ENCODE results near the gene CYP2A6.
A peak's percentile ranks its signal among the peaks of the same experiment; 100 is the strongest.
"Not testable (repeated sequence)": the region's sequence is repeated elsewhere in the genome, so short reads cannot be mapped to it uniquely, and the experiment has no call there.

The CYP2A6 gene

DNA sequence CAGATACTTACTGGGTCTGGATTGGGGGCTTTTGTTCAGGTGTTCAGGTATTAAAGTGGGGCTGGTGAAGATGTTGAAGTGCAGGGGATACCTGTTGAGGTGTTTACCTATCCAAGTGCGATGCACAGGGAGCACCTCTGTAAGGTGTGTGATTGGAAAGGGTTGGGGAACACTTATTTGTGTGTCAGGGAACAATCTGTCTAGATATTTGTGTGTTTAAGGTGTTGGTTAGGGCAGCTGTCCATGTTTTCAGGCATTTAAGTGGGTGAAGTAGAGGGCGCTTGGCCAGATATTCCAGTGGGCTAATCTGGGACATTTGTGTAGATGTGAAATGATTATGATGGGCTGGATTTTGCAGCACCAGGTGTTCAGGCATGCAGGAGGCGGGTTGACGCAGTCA is 29.1 kb upstream of the CYP2A6 start:
- H3K4me3 ChIP-seq (ENCODE audit: low read depth in 1 of 5, low read length in 5 of 5); H3K9me3 ChIP-seq (ENCODE audit: control insufficient read depth in 5 of 5, low read length in 5 of 5); H3K4me1 ChIP-seq (ENCODE audit: control insufficient read depth in 5 of 5, insufficient read depth in 5 of 5, low read length in 5 of 5); H3K9ac ChIP-seq (ENCODE audit: low read length in 5 of 5); H3K27ac ChIP-seq (ENCODE audit: low read depth, low read length); H3K27me3 ChIP-seq (ENCODE audit: control insufficient read depth in 5 of 5, insufficient read depth in 4 of 5, low read length in 5 of 5); H3K36me3 ChIP-seq (ENCODE audit: control insufficient read depth in 5 of 5, insufficient read depth in 5 of 5, low read length in 5 of 5): not testable (repeated sequence)

GRCh38 chr19:40875526-40875951 is 25.3 kb upstream of the CYP2A6 start:
- H3K4me3 ChIP-seq (ENCODE audit: low read depth in 1 of 5, low read length in 5 of 5) = peak overlapping the region in 1 of 5 donors; percentile 32
- not testable (repeated sequence) for H3K9ac ChIP-seq (ENCODE audit: low read length in 5 of 5); H3K27ac ChIP-seq (ENCODE audit: low read depth, low read length); H3K9me3 ChIP-seq (ENCODE audit: control insufficient read depth in 5 of 5, low read length in 5 of 5); H3K4me1 ChIP-seq (ENCODE audit: control insufficient read depth in 5 of 5, insufficient read depth in 5 of 5, low read length in 5 of 5); H3K36me3 ChIP-seq (ENCODE audit: control insufficient read depth in 5 of 5, insufficient read depth in 5 of 5, low read length in 5 of 5); H3K27me3 ChIP-seq (ENCODE audit: control insufficient read depth in 5 of 5, insufficient read depth in 4 of 5, low read length in 5 of 5)

- H3K27me3 ChIP-seq (ENCODE audit: control insufficient read depth in 5 of 5, insufficient read depth in 4 of 5, low read length in 5 of 5); H3K27ac ChIP-seq (ENCODE audit: low read depth, low read length); H3K4me3 ChIP-seq (ENCODE audit: low read depth in 1 of 5, low read length in 5 of 5): not testable (repeated sequence)
Observed at GRCh38 chr19:40874874-40875273, 24.6 kb upstream of the CYP2A6 start.

DNA sequence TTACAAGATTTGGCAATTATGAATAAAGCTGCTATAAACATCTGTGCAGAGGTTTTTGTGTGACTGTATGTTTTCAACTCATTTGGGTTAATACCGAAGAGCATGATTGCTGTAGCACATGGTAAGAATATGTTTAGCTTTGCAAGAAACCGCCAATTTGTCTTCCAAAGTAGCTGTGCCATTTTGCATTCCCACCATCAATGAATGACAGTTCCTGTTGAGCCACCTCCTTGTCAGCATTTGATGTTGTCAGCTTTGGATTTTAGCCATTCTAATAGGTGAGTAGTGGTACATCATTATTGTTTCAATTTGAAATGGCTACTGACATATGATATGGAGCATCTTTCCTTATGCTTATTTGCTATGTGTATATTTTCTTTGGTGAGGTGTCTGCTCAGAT is 23.6 kb upstream of the CYP2A6 start:
- H3K4me1 ChIP-seq (ENCODE audit: control insufficient read depth in 5 of 5, insufficient read depth in 5 of 5, low read length in 5 of 5); H3K27me3 ChIP-seq (ENCODE audit: control insufficient read depth in 5 of 5, insufficient read depth in 4 of 5, low read length in 5 of 5); H3K4me3 ChIP-seq (ENCODE audit: low read depth in 1 of 5, low read length in 5 of 5); H3K9me3 ChIP-seq (ENCODE audit: control insufficient read depth in 5 of 5, low read length in 5 of 5); H3K27ac ChIP-seq (ENCODE audit: low read depth, low read length); H3K36me3 ChIP-seq (ENCODE audit: control insufficient read depth in 5 of 5, insufficient read depth in 5 of 5, low read length in 5 of 5); H3K9ac ChIP-seq (ENCODE audit: low read length in 5 of 5): not testable (repeated sequence)

More at GRCh38 chr19:40874874-40875273, 24.6 kb upstream of the CYP2A6 start:
- H3K4me1 ChIP-seq (ENCODE audit: control insufficient read depth in 5 of 5, insufficient read depth in 5 of 5, low read length in 5 of 5); H3K9me3 ChIP-seq (ENCODE audit: control insufficient read depth in 5 of 5, low read length in 5 of 5); H3K9ac ChIP-seq (ENCODE audit: low read length in 5 of 5); H3K36me3 ChIP-seq (ENCODE audit: control insufficient read depth in 5 of 5, insufficient read depth in 5 of 5, low read length in 5 of 5): not testable (repeated sequence)

GRCh38 chr19:40872209-40872608 is 22.0 kb upstream of the CYP2A6 start:
- Histone ChIP-seq H3K4me3 (ENCODE audit: low read depth in 1 of 5, low read length in 5 of 5) (no peak overlapping the region), H3K27me3 (ENCODE audit: control insufficient read depth in 5 of 5, insufficient read depth in 4 of 5, low read length in 5 of 5) (no peaks in the 10 kb centered on the region), H3K4me1 (ENCODE audit: control insufficient read depth in 5 of 5, insufficient read depth in 5 of 5, low read length in 5 of 5) (peaks cover 0 to 3% (median 0%) of the 10 kb centered on the region in 5 donors), H3K9me3 (ENCODE audit: control insufficient read depth in 5 of 5, low read length in 5 of 5) (no peaks in the 10 kb centered on the region), H3K36me3 (ENCODE audit: control insufficient read depth in 5 of 5, insufficient read depth in 5 of 5, low read length in 5 of 5) (no peaks in the 10 kb centered on the region), H3K9ac (ENCODE audit: low read length in 5 of 5) (no peak overlapping the region), H3K27ac (ENCODE audit: low read depth, low read length) (no peak overlapping the region)

GRCh38 chr19:40867701-40868100 is 17.5 kb upstream of the CYP2A6 start:
- H3K27ac ChIP-seq (ENCODE audit: low read depth, low read length) = no peak overlapping the region
- no peaks in the 10 kb centered on the region for H3K27me3 ChIP-seq (ENCODE audit: control insufficient read depth in 5 of 5, insufficient read depth in 4 of 5, low read length in 5 of 5)
- H3K36me3 ChIP-seq (ENCODE audit: control insufficient read depth in 5 of 5, insufficient read depth in 5 of 5, low read length in 5 of 5) = no peaks in the 10 kb centered on the region
- no peaks in the 10 kb centered on the region for H3K9me3 ChIP-seq (ENCODE audit: control insufficient read depth in 5 of 5, low read length in 5 of 5)
- no peak overlapping the region for H3K9ac ChIP-seq (ENCODE audit: low read length in 5 of 5)
- H3K4me1 ChIP-seq (ENCODE audit: control insufficient read depth in 5 of 5, insufficient read depth in 5 of 5, low read length in 5 of 5) = peaks cover 0 to 4% (median 0%) of the 10 kb centered on the region in 5 donors
- no peak overlapping the region for H3K4me3 ChIP-seq (ENCODE audit: low read depth in 1 of 5, low read length in 5 of 5)

GRCh38 chr19:40864739-40865496 is 14.7 kb upstream of the CYP2A6 start:
- not testable (repeated sequence) for H3K27ac ChIP-seq (ENCODE audit: low read depth, low read length); H3K4me1 ChIP-seq (ENCODE audit: control insufficient read depth in 5 of 5, insufficient read depth in 5 of 5, low read length in 5 of 5); H3K27me3 ChIP-seq (ENCODE audit: control insufficient read depth in 5 of 5, insufficient read depth in 4 of 5, low read length in 5 of 5); H3K4me3 ChIP-seq (ENCODE audit: low read depth in 1 of 5, low read length in 5 of 5); H3K9ac ChIP-seq (ENCODE audit: low read length in 5 of 5); H3K9me3 ChIP-seq (ENCODE audit: control insufficient read depth in 5 of 5, low read length in 5 of 5); H3K36me3 ChIP-seq (ENCODE audit: control insufficient read depth in 5 of 5, insufficient read depth in 5 of 5, low read length in 5 of 5)

GRCh38 chr19:40862785-40863184 is 12.5 kb upstream of the CYP2A6 start:
- Histone ChIP-seq H3K9me3 (ENCODE audit: control insufficient read depth in 5 of 5, low read length in 5 of 5) (no peaks in the 10 kb centered on the region), H3K27me3 (ENCODE audit: control insufficient read depth in 5 of 5, insufficient read depth in 4 of 5, low read length in 5 of 5) (no peaks in the 10 kb centered on the region), H3K36me3 (ENCODE audit: control insufficient read depth in 5 of 5, insufficient read depth in 5 of 5, low read length in 5 of 5) (no peaks in the 10 kb centered on the region), H3K4me3 (ENCODE audit: low read depth in 1 of 5, low read length in 5 of 5) (no peak overlapping the region), H3K4me1 (ENCODE audit: control insufficient read depth in 5 of 5, insufficient read depth in 5 of 5, low read length in 5 of 5) (peaks cover 0 to 9% (median 0%) of the 10 kb centered on the region in 5 donors), H3K27ac (ENCODE audit: low read depth, low read length) (peak overlapping the region; percentile 69), H3K9ac (ENCODE audit: low read length in 5 of 5) (no peak overlapping the region)

- Histone ChIP-seq H3K9ac (ENCODE audit: low read length in 5 of 5) (no peak overlapping the region), H3K4me3 (ENCODE audit: low read depth in 1 of 5, low read length in 5 of 5) (no peak overlapping the region), H3K4me1 (ENCODE audit: control insufficient read depth in 5 of 5, insufficient read depth in 5 of 5, low read length in 5 of 5) (peaks cover 0 to 9% (median 0%) of the 10 kb centered on the region in 5 donors), H3K27ac (ENCODE audit: low read depth, low read length) (peak overlapping the region; percentile 69), H3K9me3 (ENCODE audit: control insufficient read depth in 5 of 5, low read length in 5 of 5) (no peaks in the 10 kb centered on the region), H3K36me3 (ENCODE audit: control insufficient read depth in 5 of 5, insufficient read depth in 5 of 5, low read length in 5 of 5) (no peaks in the 10 kb centered on the region), H3K27me3 (ENCODE audit: control insufficient read depth in 5 of 5, insufficient read depth in 4 of 5, low read length in 5 of 5) (no peaks in the 10 kb centered on the region)
Observed at GRCh38 chr19:40862333-40862732, 12.1 kb upstream of the CYP2A6 start.

DNA sequence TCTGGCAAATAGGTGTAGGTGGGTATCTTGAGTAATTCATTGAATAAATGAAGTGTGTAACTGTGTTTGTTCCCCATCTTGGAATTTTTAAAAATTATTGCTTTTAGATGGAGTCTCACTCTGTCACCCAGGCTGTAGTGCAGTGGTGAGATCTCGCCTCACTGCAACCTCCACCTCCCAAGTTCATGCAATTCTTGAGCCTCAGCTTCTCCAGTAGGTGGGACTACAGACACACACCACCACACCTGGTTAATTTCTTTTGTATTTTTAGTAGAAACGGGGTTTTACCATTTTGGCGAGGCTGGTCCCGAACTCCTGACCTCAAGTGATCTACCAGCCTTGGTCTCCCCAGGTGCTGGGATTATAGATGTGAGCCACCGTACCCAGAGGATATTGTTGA is 7.9 kb upstream of the CYP2A6 start:
- H3K9ac ChIP-seq (ENCODE audit: low read length in 5 of 5) = no peak overlapping the region
- H3K36me3 ChIP-seq (ENCODE audit: control insufficient read depth in 5 of 5, insufficient read depth in 5 of 5, low read length in 5 of 5) = no peaks in the 10 kb centered on the region
- no peak overlapping the region for H3K27ac ChIP-seq (ENCODE audit: low read depth, low read length)

More for the DNA sequence above, 7.9 kb upstream of the CYP2A6 start:
- Histone ChIP-seq H3K9me3 (ENCODE audit: control insufficient read depth in 5 of 5, low read length in 5 of 5) (no peaks in the 10 kb centered on the region), H3K4me1 (ENCODE audit: control insufficient read depth in 5 of 5, insufficient read depth in 5 of 5, low read length in 5 of 5) (peaks cover 0 to 10% (median 0%) of the 10 kb centered on the region in 5 donors), H3K4me3 (ENCODE audit: low read depth in 1 of 5, low read length in 5 of 5) (no peak overlapping the region), H3K27me3 (ENCODE audit: control insufficient read depth in 5 of 5, insufficient read depth in 4 of 5, low read length in 5 of 5) (no peaks in the 10 kb centered on the region)
